ENCODE measurements around the gene MCF2L.
"Not testable (repeated sequence)": the region's sequence is repeated elsewhere in the genome, so short reads cannot be mapped to it uniquely, and the experiment has no call there.

The MCF2L gene

DNA sequence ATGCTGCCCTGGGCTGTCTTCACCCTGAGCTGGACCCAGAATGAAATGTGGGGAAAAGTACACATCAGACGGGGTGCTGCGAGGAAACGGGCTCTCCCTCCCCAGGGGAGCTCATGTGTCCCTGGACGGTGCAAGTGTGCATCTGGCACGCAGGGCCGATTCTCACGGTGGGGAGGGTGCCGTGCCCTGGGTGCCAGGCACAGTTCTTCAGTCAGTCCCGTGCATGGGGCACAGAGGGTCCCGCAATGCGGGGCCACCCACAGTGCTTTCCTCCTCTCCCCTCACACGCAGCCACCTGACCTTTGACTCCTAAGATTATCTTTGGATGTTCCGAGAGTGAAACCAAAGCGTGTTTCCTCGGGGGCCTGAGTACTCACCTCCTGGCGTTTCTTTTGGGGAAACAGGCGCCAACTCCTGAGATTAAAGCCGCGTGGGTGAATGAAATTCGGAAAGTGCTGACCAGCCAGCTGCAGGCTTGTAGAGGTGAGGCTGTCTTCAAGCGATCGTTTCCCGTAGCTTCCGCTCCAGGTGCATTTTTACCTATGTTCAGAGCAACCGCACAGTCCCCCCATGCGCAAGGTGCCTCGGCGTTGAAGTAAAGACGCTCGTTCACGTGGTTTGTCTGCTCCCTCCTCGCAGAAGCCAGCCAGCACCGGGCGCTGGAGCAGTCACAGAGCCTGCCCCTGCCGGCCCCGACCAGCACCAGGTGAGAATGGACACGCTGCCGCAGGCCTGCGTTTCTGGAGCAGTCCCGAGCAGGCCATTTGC, 119.1 kb downstream of the MCF2L start:
- FAIRE-seq: no peak

DNA sequence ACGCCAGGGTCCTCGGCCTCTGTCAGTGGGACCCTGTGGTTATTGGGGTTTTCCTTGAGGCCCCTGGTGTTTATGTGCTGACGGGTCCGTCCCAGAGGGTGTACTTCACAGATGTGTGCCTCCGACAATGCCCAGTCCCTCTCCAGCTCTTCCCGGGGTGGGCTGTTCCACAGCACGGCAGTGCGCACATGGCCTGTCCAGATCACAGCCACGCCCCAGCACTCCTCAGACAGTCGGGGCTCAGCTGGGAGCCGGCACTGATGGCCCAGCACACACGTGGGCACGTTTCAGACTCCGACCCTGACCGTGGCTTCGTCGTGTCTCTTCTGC, 119.6 kb downstream of the MCF2L start:
- FAIRE-seq: no peak

DNA sequence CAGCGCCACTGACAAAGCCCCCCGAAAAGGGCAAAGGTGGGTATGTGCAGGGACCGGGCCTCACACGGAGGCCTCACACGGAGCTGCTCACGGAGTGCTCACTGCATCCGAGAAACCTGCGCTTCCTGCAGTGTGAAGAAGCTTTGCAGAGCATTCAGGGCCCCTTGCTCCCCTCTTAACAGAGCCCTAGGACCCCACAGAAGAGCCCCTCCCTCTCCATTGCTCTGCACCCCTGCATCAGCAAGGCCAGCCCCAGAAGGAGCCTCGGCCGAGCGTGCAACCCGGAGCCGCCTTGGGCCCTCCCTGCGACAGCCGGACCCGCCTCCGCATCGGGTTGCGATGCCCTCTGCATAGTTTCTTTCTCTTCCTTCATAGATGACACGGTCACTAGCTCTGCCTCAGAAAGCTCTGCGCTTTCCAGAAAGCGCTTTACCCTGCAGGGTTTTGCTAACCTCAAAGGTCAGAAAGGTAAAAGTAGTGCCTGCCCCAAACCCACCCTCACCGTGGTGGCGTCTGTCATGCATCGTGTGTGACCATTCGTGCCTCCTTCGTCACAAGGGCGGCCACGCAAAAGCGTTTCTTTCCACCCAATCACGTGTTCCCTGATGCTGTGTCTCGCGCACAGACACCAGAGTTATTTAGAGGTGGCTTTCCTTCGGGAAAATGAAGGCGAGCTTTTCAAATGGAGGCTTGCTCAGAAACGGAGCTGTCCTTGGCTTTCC, 120.8 kb downstream of the MCF2L start:
- FAIRE-seq: no peak

DNA sequence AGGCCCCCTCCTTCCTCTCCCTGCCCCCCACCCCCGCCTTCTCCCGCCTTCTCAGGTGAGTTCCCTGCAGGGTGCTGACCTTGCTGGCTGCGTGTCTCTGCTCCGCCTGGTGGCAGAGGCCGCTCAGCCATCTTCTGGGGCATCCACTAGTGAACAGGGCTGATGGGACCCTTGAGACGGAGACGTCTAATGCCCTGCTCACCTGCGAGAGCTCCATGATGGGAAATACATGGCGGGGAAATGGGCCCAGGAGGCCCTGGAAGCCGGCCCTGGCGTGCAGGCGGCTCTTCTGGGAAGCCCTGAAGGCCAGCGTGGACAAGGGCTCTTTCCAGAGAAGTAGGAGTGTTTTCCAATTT, 121.4 kb downstream of the MCF2L start:
- FAIRE-seq: no peak

DNA sequence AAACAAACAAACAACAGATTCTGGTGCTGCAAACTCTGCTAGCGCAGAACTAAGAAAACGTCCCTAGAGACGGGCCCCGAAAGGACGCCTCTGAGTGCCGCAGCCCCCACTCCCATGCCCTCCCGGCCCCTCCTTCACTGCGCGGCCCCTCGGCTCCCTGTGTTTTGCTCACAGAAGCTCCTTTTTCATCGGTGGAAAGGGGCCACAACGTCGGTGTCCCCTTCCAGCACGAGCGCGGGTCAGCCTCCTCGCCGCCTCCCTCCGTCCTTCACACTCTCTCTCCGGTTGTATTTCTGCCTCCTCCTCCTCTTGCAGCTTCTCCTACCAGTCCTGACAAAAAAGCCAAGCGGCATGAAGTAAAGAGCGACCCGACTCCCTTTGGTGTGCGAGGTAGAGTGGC, 121.8 kb downstream of the MCF2L start:
- no peak for FAIRE-seq

DNA sequence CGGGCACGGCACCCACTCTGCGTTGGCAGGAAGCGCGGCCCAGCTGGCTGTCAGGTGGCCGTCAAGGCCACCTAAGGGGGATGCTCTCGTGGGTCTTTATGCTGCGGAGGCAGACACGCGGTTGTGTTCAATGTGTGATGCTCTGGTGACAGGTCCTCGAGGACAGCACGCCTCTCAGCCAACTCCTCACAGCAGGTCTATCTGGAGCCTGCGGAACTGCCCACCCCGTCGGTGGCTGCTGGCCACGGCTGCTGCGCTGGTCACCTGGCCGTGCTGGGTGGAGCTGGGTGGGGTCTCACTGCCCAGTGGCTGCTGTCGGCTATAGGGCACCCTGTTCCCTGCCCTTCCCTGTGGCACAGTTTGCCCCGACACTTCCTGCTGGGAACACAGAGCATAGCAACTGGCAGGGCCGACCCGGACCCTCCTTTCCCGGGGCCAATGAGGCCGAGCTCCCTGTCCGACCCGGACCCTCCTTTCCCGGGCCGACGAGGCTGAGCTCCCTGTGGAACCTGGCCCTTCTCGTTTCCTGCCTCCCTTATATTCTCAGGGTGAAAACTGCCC, 122.3 kb downstream of the MCF2L start:
- no peak for FAIRE-seq

DNA sequence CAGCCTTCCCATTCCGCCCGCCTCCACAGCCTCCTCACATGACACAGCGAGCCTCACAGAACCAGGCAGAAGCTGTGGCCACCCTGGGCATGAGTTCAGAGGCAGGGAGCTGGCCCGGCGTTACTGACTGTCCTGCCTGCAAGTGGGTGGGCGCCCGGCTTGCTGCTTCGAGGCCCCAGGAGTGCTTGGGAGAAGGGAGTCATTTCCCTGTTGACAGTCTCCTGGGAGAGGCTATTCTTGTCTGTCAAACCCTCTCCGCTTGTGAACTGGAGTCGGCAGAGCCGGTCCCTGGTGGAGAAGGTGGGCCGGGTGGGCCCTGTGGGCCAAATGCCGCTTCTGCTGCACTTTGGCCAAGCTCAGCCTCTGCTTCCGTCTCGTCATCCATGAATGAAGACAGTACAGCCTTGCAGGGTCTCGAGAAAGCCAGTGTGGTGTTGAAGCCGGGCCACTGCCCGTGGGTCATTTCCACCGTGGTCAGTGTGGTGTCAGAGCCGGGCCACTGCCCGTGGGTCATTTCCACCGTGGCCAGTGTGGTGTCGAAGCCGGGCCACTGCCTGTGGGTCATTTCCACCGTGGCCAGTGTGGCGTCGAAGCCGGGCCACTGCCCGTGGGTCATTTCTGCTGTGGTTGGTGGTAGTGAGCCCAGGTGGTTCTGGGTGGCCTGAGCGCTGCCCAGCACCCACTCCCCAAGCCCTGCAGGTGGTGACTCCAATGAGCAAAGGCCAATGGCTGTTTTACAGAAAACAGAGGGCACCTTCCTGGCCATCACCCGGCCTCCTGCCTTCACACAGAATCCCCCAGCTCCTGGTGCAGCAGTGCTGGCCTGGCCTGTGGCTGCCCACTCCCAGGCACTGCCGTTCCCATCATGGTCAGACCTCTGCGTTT, 123.1 kb downstream of the MCF2L start:
- FAIRE-seq: no peak

DNA sequence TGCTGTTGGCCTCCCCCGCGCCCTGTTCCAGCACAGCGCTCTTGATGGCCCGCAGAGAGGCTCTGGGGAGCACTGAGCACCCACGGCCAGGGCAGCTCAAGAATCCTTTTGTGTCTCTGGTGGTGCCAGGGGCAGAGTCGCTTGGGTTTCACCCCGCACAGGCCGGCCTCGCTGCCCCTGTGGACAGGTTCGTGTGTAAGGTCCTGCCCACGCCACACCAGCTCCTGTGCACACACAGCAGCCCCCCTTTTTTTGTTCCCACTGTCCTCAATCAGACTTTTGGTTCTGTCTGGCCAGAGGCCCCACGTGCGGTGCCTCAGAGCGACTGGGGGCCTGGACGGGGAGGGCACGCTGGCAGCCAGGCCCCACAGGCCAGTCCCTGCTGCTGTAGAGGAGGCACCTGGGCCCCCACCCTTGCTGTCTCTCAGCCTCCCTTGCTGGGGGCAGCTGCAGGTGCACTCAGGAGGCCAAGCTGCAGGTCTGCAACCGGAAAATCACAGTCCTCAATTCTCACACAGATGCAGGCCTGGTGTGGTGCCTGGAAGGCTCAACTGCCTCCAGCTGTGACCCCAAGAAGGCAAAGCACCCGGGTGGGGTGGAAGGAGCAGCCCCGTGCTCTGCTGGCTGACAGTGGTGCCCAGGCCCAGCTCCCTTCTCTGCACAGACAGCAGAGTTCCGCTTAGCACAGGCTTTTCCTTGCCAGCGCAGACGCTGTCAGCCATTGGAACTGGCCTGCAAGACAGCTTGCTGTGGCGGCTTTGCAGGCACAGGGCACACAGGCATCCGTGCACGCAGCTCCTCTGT, 124.0 kb downstream of the MCF2L start:
- no peak for FAIRE-seq

DNA sequence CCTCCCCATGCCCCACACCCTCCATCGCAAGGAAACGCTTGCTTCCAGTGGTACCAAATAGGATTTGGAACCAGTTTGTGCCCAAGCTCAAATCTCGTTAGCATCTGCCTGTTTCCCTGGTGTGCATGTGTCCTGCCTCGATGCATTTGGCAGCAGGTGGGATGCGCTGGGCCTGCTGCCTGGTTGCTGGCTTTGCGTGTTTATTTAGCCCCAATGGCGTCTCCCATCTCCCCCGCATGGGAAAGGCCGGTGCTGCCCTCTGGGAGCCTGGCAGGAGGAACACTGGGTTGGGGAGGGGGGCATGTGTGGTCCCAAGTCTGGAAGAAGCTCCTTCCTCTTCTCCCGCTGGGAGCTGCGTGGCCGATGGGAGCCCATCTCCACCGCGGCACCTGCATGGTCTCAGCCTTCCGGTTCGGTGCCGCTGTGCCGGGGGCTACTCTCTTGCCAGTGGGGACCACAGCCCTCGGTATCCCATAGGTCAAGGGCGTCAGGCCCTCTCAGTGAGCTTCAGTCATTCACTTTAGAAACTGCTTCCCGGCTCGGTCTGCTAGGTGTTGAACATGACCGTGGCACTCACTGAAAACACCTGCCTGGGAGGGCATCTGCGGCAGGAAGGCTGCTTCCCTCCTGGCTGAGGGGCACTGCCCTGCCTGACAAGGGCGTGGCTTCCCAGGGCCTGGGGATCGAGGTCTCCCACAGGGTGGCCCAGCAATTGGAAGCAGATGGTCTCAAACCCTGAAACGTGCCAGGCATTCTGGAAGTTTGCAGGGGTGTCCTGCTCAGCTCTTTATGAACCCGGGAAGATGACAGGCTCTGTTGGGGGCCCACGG, 124.8 kb downstream of the MCF2L start:
- FAIRE-seq: no peak

DNA sequence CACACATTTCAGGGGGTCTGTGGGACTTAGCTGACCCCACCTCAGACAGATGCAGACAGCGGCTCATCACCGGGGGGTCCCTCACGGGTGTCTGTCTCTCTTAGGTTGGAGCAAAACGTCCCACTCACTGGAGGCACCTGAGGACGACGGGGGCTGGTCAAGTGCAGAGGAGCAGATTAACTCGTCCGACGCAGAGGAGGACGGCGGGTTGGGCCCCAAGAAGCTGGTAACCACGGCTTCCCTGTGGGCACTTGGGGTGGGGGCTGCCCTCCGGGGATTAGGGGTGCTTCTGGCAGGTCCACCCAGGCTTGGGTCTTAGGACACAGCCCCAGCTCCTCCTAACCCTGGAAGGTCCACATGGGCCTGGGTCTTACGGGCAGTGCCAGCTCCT, 125.4 kb downstream of the MCF2L start:
- no peak for FAIRE-seq

DNA sequence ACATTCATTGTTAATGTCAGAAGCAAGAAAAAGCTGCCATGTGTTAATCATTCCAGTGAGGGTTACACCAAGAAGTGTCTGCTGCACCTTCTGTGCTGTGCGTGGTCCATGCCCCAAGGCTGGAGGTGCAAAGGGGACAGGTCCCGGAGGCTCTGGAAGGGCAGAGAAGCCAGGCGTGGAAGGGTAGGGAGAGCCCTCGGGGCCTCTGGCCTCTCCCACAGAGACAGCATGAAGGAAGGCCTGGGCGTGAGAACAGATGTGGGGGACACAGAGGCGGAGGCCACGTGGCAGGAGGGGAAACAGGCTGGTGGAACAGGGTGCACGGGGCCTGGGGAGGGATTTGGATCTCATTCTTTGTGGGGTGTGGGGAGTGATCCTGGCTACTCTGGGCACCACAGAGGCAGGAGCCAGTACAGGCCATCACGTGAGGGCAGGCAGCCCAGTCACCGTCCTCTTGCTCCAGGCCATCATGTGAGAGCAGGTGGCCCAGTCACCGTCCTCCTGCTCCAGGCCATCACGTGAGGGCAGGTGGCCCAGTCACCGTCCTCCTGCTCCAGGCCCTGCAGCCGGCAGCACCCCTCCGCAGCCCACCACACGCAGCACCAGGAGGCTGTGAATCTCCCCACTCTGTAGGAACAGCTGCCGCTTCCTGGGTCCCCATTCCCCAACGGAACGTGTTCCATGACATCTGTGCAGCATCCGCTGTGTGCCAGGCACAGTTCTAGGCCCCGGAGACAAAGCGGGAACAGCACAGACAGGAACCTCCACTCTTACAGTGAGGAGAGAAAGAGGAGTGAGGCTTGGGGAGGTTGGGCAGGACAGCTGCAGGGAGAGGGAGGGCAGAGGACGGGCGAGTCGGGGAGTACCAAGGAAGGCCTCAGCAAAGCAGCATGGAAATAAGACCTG, 126.4 kb downstream of the MCF2L start:
- no peak for FAIRE-seq

DNA sequence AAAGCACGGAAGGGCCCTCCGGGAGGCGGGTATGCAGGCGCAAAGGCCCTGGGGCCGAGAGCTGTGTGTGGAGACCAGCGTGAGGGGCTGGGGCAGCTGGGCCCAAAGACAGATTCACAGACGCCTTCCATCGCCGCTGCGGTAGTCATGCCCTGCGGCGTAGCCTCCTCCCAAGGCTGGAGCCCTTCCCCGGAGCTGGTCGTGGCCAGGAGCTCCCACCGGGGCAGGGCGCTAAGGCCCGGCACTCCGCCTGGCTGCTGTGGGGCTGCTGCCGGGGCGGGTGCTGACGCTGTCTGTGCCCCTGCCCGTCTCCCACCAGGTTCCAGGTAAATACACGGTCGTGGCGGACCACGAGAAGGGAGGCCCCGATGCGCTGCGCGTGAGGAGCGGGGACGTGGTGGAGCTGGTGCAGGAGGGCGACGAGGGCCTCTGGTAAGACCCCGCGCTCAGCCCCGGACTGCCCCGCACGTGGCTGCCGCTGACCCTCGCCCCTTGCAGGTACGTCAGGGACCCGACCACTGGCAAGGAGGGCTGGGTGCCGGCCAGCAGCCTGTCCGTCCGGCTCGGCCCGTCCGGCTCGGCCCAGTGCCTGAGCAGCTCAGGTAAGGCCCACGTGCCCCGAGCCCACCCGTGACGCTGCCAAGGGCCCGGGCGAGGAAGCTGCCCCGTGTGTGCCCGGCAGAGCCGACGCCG, 127.2 kb downstream of the MCF2L start:
- FAIRE-seq: no peak

DNA sequence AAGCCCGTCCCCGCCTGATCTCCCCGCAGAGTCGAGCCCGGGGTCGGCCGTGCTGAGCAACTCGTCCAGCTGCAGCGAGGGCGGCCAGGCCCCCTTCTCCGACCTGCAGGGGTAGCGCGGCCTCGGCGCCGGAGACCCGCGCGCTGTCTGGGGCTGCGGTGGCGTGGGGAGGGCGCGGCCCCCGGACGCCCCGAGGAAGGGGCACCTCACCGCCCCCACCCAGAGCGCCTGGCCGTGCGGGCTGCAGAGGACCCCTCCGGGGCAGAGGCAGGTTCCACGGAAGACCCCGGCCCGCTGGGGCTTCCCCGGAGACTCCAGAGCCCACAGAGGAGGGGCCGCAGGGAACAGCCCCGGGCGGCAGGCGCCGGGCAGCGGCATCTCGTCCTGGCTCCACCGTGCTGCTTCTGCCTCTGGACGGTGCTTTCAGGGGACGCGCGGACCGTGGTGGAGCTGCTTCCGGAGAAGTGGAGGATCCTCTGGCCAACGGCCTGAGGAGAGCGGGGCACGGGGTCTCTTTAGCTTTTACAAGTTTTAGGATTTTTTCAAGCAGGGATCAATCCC, 127.8 kb downstream of the MCF2L start:
- FAIRE-seq: no peak

DNA sequence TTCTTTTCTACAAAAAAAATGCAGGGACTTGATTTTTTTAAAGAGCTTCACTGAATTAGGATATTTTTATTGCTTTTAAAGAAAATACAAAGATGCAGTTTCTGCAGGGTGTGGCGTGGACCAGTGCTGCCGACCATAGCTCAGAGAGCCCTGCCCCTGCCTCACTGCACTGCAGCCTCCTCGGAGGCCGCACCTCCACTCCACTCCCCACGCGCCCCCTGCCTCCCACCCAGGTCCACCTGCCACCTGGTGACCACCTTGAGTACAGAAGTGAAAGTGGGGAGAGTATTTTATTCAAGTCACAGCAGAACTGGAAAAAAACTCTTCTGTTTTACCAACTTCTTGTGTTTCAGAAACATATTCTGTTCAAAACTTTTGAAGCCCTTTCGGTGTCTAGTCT, 128.6 kb downstream of the MCF2L start:
- no peak for FAIRE-seq

DNA sequence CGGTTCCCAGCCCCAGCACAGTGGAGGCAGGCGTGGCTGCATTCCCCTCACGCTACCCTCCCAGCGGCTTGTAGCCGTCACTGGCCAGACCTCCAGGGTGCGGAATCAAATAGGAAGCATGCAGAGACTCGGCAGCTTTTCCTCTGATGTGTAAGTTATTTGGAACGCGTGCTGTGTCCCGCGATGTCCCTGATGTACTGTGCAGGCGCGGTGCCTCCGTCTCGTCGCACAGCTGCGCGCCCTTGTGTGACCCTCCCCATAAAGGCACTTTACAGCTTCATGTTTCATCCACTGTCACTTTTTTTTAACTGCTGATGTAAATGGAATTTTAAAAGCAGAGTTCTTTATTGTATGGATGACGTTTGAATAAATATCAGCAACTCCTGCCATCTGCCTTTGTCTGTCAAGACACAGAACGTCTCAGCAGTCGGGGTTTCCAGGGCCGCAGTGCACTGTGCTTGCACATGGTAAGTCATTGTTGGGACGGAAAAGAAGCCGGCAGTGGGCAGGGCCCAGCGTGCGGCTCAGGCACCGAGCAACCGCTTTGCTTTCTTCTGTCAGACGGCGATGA, 129.2 kb downstream of the MCF2L start:
- no peak for FAIRE-seq

DNA sequence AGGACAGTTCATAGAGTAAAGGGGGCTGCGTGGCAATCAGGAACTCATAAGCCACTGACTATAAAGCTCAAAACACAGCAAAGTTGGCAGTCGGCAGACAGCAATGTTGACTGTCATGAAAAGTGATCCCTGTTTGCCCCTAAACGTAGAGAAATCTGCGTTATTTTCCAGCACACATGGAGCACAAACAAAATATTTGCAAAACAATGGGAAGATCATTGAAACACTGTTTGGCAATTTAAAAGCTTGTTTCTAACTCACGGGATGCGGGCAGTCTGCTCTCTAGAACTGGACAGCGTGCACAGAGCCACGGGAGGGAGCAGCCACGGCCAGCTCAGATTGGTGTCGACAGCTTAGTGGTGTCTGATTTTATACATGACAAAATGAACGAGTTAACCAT, 130.1 kb downstream of the MCF2L start:
- no peak for FAIRE-seq

DNA sequence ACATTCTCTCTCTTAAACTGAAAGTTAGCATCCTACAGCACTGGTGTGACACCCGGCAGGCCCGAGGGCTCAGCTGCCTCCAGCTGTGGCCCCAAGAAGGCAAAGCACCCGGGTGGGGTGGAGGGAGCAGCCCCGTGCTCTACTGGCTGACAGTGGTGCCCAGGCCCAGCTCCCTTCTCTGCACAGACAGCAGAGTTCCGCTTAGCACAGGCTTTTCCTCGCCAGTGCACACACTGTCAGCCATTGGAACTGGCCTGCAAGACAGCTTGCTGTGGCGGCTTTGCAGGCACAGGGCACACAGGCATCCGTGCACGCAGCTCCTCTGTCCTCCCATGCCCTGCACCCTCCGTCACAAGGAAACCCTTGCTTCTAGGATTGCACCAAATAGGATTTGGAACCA, 133.3 kb downstream of the MCF2L start:
- not testable (repeated sequence) for FAIRE-seq

DNA sequence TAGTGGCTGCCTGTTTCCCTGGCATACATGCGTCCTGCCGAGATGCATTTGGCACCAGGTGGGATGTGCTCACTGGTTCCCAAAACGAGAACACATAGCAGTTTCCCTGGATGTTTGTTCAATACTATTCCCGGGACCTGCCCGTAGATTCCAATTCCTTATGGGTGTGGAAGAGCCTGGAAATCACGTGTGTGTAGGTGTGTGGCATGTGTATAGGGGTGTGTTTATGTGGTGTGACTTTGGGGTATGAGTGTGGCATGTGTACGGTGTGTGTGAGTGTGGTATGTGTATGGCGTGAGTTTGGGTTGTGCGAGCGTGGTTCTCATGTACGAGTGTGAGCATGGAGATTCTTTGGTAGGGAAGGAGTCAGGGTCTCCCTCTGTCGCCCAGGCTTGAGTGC, 133.7 kb downstream of the MCF2L start:
- no peak for FAIRE-seq

DNA sequence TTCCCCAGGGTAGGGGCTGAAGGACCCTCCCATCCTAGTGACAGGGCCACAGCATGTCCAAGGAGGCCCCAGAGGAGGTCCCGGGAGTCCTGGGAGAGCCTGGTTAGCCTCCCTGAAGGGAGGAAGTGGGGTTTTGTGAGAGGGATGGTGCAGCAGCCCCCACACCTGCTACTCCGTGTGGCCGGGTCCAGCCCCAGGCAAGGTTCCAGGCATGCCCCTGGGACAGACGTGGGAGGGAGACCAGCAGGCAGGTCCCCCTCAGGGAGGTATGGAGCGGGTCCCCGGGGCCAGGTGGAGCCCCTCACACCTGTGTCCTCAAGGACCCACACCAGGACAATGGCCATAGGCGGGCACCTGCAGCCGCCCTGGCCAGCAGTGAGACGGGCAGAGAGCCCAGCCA, 134.6 kb downstream of the MCF2L start:
- FAIRE-seq: no peak
